IPS-NIHi7 (cell line): Measurements from ENCODE around the gene LRRC59.
A peak's percentile ranks its signal among the peaks of the same experiment; 100 is the strongest.

ENCODE experiments used
- DNase-seq: peaks from one replicate; pipeline ENCODE4 v3.0.0; 2012; ENCODE audit warnings: mixed read lengths; ENCODE audit errors: extremely low spot score

Gene LRRC59

DNA sequence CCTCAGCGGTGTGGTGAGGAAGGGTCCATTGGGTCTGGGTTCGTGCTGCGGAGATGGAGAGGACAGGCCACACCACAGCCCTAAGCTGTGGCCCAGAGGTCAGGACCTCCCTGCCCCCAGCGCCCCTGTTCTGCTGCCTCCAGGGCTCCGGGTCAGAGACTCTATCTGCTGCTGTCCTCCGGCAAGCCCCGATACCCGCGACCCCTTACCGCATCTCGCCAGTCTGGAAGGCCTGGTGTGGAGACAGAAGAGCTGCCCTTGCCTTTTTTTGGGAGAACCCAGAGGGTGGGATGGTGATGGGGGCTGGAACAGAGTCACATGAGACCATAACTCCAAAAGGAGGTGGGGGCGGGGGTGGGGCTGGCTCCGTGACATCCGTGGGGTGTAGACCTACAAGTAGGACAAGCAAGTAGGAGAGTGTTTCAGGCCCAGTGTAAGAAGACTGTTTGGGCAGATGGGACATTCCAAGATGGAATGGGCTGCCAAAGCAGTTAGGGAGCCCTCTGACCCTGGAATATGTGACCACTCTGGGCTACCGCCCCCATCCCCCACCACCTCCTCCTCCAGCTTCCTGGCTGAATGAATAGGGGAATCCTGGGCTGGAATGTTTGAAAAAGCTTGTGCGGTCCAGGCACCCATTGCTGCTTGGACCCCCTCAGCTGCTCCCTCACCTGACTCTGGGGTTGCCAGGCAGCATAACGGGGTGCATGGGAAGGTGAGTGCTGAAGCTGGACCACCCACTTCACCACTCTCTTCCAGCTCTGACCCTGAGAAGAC lies 50.0 kb downstream of the LRRC59 start:
- peak; percentile 41 for DNase-seq

DNA sequence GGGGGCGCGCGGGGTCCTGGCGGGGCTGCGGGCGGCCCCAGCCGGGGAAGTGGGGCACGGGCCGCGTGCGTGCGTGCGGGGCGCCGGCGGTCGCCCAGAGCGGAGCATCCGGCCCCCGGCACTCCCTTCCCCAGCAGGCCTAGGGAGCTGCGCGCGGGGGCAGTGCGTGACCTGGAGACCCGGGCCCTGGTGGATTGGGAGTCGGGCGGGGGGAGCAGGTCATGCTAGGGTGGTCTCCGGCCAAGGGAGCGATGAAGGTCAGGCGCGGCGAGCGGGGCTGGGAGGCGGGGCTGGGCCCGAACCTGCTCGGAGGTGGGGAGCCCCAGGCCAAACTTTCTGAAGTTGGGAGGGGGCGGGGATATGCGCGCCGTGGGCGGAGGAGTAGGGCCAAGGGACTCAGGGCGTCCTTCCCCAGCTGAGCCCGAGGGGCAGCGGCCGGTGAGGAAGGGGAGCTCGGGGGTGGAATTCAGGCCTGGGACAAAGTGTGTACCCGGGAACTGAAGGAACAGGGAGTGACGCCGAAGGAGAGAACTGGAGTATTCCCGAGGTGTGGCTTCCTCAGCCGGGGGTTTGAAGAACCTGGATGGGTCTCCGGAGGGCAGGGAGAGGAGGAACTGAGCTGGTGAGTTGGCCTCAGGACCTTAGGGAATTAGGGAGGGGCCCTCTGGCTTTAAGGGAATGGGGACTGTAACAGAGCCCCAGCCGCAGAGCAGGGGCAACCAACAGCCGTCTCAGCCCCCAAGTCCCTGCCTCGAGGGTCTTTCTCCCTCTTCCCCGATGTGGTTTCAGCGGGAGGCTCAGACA lies 50.8 kb downstream of the LRRC59 start:
- DNase-seq: peak; percentile 68

DNA sequence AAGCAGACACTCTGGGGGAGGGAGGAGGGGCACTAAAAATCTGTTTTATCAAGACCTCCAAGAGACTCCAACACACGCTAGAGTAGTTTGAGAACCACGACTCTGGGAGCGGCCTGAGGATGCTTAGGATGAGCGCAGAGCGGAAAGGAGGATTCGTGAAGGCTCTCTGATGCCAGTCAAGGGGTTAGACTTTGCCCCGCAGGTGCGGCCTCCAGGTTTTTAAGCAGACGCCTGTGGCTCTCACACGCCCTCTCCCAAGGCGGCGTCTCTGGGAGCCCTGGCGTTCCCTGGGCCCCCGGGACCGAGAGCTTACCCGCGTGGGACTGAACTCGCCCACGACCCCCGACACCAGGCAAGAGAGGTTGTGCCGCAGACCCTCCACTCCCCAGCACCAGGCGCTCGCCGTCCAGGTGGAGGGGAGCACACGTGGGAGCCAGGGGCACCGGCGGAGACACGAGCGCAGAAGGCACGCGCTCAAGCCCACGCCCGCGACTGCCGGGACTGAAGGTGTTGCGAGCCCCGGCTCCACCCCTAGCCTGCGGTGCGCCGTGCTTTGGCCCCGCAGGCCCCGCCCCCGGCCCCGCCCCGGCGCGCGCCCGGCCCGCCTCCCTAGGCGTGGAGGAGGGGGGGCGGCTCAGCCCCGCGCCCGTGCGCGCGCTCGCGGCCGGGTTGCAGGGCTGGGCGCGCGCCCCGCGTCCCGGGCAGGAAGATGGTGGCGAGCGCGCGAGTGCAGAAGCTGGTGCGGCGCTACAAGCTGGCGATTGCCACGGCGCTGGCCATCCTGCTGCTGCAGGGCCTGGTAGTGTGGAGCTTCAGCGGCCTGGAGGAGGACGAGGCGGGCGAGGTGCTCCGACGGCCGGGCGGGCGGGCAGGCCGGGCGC lies 51.7 kb downstream of the LRRC59 start, which contains the start of gene XYLT2:
Gene XYLT2, plus strand, starts transcription at position 695 of the 881 bp plus-strand sequence. Its CDS starts 15 bp downstream, at position 710.
- DNase-seq: peak; percentile 97

DNA sequence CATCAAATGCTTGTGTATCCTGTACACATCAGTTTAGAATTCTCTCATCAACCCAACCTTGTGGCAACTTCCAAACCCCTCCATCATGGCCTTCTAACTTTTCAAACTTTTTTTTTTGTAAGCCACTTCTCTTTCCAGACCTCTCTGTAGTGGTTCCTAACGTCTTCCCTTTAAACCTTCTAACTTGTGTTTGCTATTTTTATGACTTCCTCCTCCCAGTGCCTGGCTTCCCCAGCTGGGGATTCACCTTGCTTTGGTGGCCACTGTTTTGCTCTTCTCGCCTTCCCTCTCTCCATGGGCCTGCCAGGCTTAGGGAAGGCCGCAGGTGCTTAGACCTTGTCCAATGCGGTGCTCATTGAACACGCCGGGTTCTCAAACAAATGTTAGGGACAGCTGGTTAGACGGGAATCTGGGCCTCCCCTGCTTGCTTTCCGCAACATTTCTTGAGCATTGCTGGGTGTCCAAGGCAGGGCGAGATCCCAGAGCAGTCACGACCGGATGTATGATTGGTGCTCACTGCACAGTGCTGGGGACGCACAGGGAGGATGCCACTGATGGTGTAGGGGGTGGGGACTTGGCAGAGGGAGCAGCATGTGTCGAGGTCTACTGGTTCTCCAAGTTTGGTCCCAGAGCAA lies 52.5 kb downstream of the LRRC59 start:
- DNase-seq: no peak

DNA sequence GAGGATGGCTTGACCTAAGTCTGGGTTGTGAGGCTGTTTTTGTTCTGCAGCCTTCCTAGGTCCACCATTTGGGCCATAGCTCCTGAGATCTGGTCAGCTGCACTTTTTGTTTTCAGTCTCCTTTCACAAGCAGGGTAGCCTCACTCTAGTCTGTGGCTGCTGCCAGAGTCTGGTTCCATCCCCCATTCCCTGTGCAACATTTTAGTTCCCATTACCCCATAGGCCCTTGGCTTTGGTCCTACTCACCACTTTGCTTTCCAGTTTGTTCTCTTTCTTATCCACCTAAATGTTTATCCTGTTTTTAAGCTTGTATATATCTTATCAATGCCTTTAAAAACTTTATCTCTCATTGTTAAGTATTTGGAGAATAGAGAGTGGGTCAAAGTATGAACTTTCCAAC lies 57.9 kb downstream of the LRRC59 start:
- no peak for DNase-seq

DNA sequence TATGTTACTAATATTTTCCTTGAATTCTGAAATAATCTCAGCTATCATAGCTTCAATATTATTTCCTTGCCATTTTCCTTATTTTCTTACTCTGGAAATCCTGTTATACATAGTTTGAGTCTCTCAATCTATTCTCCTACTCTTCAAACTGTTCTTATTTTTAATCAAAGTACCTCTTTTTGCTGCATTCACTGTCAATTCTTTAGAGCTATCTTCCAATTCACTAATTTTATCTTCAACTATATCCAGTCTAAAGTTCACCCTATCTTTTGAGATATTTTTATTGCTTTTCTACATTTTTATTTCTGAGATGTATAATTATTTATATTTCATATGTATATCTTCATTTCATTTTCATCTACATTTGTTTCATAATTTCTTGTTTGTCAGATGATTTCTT lies 58.7 kb downstream of the LRRC59 start:
- no peak for DNase-seq

DNA sequence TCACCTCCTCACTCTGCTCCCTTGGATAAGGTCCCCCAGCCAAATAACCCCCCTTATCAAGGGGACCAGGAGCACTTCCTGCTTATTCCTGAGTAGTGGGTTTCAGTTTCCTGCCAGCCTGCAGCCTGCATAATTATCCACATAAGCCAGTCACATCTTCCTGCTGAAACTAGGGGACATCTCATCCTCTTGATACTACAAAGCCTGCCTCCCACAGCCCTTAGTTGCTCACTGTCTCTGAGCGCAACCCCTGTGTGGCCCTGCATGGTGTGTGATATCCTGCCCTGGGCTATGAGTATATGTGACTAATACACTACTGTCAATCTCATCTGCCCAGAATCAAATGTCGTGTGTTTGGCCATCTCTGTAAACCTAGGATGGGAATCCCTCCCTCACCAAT lies 59.4 kb downstream of the LRRC59 start:
- no peak for DNase-seq

DNA sequence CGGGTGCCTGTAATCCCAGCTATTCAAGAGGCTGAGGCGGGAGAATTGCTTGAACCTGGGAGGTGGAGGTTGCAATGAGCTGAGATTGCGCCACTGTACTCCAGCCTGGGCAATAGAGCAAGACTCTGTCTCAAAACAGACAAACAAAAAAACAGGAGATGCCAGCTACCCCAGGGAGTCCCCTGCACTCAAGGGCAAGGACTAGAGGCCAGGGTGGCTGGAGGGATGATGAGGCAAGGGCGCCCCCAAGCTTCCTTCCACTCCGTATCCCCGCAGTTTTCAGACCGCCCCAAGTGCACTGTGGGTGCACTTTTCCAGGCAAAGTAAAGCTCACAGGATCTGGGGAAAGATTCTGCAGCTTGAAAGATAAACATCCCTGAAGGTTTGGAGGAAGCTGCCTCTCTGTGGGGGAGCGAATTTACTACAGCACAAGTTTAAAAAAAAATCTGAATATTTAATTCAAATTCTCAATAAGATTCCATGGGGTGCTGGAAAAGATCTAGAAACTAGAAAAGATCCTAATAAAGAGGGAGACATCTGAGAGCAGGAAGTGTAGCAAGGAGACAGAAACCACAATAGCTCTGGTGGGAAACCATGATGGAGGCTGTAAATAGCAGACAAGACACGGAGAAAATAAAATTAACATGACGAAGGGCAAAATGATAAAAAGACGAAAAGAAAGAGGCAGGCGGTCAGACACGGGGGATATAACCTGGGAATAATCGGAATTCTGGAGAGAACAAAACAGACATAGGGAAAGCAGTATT lies 63.8 kb downstream of the LRRC59 start:
- peak; percentile 56 for DNase-seq

DNA sequence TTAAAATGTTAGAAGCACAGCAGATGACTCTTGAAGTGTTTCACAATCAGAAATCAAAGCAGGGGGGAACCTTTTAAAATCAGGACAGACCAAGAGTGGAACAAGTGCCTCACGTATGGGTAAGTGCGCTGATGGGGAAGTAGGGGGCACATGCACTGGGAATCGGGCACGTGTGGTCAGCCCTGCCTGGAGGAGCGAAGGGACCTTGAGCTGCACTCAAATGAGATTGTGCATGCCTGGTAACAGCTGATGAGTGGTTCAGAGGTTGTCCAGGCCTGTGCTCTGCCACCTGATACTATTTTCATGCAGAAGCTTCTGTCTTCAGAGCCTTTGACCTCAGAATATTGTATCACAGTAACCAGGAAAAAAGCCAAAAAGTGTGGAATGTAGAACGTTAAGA lies 65.1 kb downstream of the LRRC59 start:
- DNase-seq: no peak
